Prostate gland (tissue), 2 donors: ENCODE measurements around the gene KIF26B. TPM values are rescaled to one million over a fixed set of nuclear protein-coding genes. Genes with fewer than 3 reads are reported as not detected.

ENCODE experiments used
- DNase-seq: peaks from one replicate; pipeline ENCODE4 v3.0.0-alpha.2; 2019; ENCODE audit warnings: low spot score
- H3K27ac ChIP-seq, 2 donors: fragments of 200-600 bp; sonication (generic); 2 replicates each; pipeline ENCODE4 v1.5.1; 2017 to 2019
- H3K27me3 ChIP-seq: fragments of 200-600 bp; sonication (generic); replicated peaks from 2 replicates; pipeline ENCODE4 v1.5.1; 2019; ENCODE audit not compliant: insufficient read depth
- H3K36me3 ChIP-seq, 2 donors: fragments of 200-600 bp; sonication (generic); 1 replicate in 1 of 2; 2 replicates in 1 of 2; pipeline versions ENCODE4 v1.5.1 to v1.8.1; 2017 to 2019
- H3K4me1 ChIP-seq: fragments of 200-600 bp; sonication (generic); replicated peaks from 2 replicates; pipeline ENCODE4 v1.5.1; 2019
- H3K4me3 ChIP-seq, 2 donors: fragments of 200-600 bp; sonication (generic); 2 replicates each; pipeline ENCODE4 v1.5.1; 2017 to 2019
- H3K9me3 ChIP-seq: fragments of 200-600 bp; sonication (generic); 2 replicates; pipeline ENCODE4 v1.5.1; 2017
- CTCF ChIP-seq, 4 experiments: fragments of 200-600 bp in 2 of 4; fragments of 450-650 bp in 2 of 4; sonication (generic) in 2 of 4; IDR thresholded peaks; 1 replicate in 3 of 4; 2 replicates in 1 of 4; pipeline ENCODE4 v1.5.1; 2016 to 2019; ENCODE audit warnings: antibody characterized with exemption in 4 of 4, mild to moderate bottlenecking in 2 of 4, moderate library complexity in 2 of 4
- POLR2A ChIP-seq: fragments of 450-650 bp; IDR thresholded peaks from one replicate; pipeline ENCODE4 v1.6.1; 2016; ENCODE audit warnings: antibody characterized with exemption, mild to moderate bottlenecking
- POLR2AphosphoS5 ChIP-seq: sonication (generic); formaldehyde crosslinking; IDR thresholded peaks from one replicate; pipeline ENCODE4 v1.6.1; 2017; ENCODE audit warnings: antibody characterized with exemption
- WGBS: methylation state at CpG from one replicate; pipeline ENCODE4 v1.1.5; 2018; 5-methylcytosine and 5-hydroxymethylcytosine counted together
- intact Hi-C: fragments of 100-400 bp; cut with DNase I; formaldehyde crosslinking; loops from one replicate; pipeline ENCODE4 v1.14.2; 2022
- total RNA-seq, 2 donors: library from RNA; depleted of rRNA; stranded (reverse); fragments of >200 nt; gene quantifications; one replicate each; pipeline ENCODE4 v1.1.0, GENCODE V29; 2016

KIF26B gene
- total RNA-seq, 2 donors from 2014 or later = 3.3 to 3.8 TPM

DNA sequence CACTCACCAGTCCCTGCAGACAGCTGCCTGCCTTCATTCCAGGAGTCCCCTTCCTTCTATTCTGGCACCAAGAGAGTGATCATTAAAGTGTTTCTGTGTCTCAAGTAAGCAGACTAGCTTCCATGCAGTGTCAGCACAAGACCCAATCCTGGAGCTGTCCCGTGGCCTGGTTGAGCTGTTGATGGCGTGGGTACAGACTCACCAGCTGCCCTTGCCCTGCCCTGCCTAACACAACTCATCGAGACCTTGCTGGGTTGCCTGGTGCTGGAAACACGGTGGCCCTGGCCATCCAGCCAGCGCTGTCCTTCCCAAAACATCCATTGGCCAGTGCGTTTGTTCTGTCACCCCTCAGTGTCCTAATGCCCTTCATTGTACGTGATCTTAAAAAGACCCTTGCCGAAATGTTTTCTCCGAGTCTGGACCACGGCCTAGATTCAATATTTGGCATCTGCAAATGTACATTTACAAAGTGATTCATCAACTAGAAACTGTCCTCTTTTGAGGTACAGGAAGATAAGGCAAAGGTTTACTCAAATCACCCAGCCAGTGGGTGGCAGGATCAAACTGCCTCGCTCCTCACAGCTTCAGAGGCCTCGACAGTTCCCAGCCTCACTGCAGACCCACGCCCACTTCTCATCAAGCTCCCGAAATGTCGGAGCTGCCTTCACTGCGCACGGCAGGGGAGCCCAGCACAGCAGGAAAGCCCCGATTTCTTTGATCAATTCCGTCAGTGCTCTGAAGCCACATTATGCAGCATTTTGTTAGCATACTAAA is 494.2 kb downstream of the KIF26B start:
- intact Hi-C loops = no loop called here

GRCh38 chr1:245649666-245650065 is 494.9 kb downstream of the KIF26B start:
- DNase-seq = no peak
- no peak overlapping the region for H3K27ac ChIP-seq
- H3K9me3 ChIP-seq = no peaks in the 10 kb centered on the region
- intact Hi-C loops = no loop called here
- TF ChIP-seq POLR2A = no peak
- no peak for TF ChIP-seq CTCF (IDR thresholded peaks at IDR 0.05)
- TF ChIP-seq POLR2AphosphoS5 = no peak
- no peaks in the 10 kb centered on the region for H3K27me3 ChIP-seq
- no peaks in the 10 kb centered on the region for H3K4me1 ChIP-seq
- H3K4me3 ChIP-seq = no peak overlapping the region
- no peaks in the 10 kb centered on the region for H3K36me3 ChIP-seq
- 93% methylated on average over 5 of the region's 5 CpGs for WGBS

More for the DNA sequence above, 494.2 kb downstream of the KIF26B start:
- Histone ChIP-seq H3K36me3 (no peaks in the 10 kb centered on the region), H3K27ac (no peak overlapping the region), H3K27me3 (no peaks in the 10 kb centered on the region), H3K4me3 (no peak overlapping the region), H3K9me3 (no peaks in the 10 kb centered on the region), H3K4me1 (no peaks in the 10 kb centered on the region)
- TF ChIP-seq POLR2AphosphoS5 (no peak), CTCF (IDR thresholded peaks at IDR 0.05) (no peak), POLR2A (no peak)
- no peak for DNase-seq
- WGBS = 91% methylated on average over 19 of the region's 19 CpGs

GRCh38 chr1:245650441-245650960 is 495.7 kb downstream of the KIF26B start:
- Histone ChIP-seq H3K27ac (no peak overlapping the region), H3K36me3 (no peaks in the 10 kb centered on the region), H3K27me3 (no peaks in the 10 kb centered on the region), H3K4me1 (no peaks in the 10 kb centered on the region), H3K4me3 (no peak overlapping the region), H3K9me3 (no peaks in the 10 kb centered on the region)
- TF ChIP-seq POLR2AphosphoS5 (no peak), CTCF (IDR thresholded peaks at IDR 0.05) (no peak), POLR2A (no peak)
- intact Hi-C loops = no loop called here
- no peak for DNase-seq
- WGBS = 92% methylated on average over 7 of the region's 7 CpGs

- no peaks in the 10 kb centered on the region for H3K4me1 ChIP-seq
- no peak for TF ChIP-seq CTCF (IDR thresholded peaks at IDR 0.05)
- no peak for TF ChIP-seq POLR2AphosphoS5
- no peak for TF ChIP-seq POLR2A
- H3K27ac ChIP-seq = no peak overlapping the region
- H3K27me3 ChIP-seq = no peaks in the 10 kb centered on the region
- intact Hi-C loops = no loop called here
- H3K4me3 ChIP-seq = no peak overlapping the region
- no peaks in the 10 kb centered on the region for H3K9me3 ChIP-seq
- WGBS = 69% methylated on average over 3 of the region's 3 CpGs
- DNase-seq = no peak
- no peaks in the 10 kb centered on the region for H3K36me3 ChIP-seq
Observed at GRCh38 chr1:245651093-245651492, 496.3 kb downstream of the KIF26B start.

DNA sequence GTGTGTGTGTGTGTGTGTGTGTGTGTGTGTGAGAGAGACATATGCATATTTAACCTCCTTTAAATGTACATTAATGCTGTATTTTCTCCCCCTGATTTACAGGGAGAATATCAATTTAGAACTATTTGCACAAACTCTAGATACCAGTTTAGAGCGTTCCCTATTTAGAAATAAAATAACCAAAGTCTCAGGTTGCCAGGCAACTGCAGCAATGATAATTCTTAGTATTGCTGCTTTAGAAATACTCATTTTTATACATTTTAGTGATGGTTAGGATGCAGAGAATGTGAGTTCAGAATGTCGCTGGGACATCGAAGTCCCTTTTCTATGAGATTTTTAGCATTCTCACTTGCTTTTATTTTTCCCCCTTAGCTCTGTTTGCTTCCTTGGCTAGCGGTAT is 497.3 kb downstream of the KIF26B start:
- Histone ChIP-seq H3K4me3 (no peak overlapping the region), H3K27me3 (no peaks in the 10 kb centered on the region), H3K4me1 (no peaks in the 10 kb centered on the region), H3K27ac (no peak overlapping the region), H3K36me3 (no peaks in the 10 kb centered on the region), H3K9me3 (no peaks in the 10 kb centered on the region)
- no peak for TF ChIP-seq POLR2AphosphoS5
- TF ChIP-seq POLR2A = no peak
- WGBS = 96% methylated on average over 4 of the region's 4 CpGs
- no peak for DNase-seq
- intact Hi-C loops = no loop called here
